NOMO-1 treated with dmso at 0.1 percent for 144 hours (cell line): ENCODE results near the gene TMCO4.
"Not testable (repeated sequence)": the region's sequence is repeated elsewhere in the genome, so short reads cannot be mapped to it uniquely, and the experiment has no call there.

Source experiments
- DNase-seq: peaks from one replicate; lab custom pipeline; 2025; ENCODE audit not compliant: unreplicated experiment; lab: John Stamatoyannopoulos, UW

Gene TMCO4

DNA sequence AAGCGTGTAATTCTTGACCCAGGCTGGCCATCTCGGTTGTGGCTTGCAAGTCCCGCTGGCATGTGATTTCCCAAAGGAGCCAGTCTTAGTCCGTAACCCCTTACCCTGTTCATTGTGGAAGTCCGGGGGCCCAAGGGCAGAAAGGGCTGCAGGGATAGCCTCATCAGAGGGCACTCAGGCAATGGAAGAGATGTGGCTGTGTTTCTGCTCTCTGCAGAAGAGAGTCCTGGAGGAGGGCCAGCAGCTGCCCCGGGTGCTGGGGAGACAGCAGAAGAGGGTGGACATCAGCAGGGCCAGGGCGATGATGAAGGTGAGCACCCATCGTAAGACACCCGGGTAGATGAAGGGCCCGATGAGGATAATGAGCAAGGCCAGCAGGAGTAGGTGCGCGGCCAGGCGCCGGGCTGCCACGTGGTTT is 14.5 kb upstream of the TMCO4 start:
- DNase-seq: no peak

DNA sequence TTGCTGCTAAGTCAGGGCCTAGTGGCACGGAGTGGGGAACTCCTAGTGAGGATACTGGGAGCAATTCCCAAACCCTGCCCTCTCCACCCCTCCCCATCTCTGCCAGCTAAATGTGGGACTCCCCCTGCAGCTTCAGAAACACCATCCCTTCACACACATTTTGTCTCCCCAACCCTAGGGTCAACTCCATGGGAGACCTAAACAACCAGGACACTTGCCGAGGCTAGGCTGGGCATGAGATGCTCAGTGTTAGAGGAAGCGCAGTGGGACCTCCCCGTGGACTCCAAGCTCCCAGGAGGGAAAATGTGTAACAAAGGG is 13.9 kb upstream of the TMCO4 start:
- DNase-seq: no peak

DNA sequence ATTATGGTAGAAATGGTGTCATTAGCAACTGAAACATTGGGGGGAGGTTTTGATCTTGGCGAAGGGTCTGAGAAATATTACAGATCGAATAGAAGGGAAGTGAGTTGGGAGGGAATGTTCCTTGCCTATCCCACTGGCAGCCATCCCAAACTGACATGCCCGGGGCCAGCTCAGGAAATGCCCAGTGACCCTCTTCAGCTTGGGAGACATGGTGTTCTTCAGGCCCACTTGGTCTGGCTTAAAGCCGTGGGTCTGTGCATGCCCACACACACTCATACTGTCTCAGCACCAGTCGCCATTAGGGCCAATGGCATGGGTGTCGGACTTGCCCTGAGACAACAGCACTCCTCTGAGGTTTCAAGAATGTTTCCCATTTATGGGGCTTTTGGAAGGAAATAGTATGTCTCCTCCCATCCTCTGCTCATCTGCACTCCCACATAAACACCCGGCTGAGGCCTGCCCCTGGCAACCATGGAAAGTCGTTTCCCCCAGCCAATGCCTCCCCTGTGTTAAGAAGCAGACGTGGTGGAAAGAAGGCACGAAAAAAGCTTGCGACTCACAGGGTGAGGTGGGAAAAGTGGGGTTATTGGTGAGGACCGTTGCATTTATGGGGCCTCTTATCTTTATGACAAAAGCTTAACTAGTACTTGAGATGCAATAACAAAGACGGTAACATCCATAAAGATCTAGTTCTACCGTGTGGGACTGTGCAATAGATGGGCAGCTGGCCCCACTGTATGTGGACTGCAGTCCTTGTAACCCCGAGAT is 13.3 kb upstream of the TMCO4 start:
- DNase-seq: no peak

DNA sequence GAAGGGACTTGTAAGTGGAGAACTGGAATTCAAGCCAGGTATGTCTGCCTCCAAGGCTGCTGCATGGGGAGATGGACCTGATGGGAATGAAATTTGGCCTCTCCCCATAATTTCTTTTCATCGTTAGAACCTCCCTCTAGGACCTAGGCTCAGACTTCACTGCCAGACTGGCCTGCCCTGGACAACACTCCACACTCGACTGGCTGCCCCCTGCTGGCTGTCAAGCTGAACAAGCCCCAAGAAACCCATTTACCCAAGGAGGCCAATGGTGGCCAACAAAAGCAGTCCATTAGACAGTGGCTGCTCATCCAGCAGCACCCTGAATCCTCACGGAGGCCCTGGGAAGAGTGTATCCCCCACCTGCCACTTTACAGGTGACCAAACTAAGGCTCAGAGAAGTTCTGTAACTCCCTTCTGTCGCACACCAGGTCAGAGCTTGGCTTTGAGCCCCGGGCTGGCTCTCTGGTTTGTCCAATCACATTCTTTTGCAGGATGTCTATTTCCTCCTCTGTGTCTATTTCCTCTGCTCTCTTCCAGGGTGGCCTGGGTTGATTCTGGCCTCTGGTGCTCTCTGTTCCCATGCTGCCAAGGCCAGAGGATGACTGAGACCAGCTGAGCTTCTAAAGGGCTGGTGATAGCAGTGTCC is 11.6 kb upstream of the TMCO4 start:
- peak; percentile 12 for DNase-seq

DNA sequence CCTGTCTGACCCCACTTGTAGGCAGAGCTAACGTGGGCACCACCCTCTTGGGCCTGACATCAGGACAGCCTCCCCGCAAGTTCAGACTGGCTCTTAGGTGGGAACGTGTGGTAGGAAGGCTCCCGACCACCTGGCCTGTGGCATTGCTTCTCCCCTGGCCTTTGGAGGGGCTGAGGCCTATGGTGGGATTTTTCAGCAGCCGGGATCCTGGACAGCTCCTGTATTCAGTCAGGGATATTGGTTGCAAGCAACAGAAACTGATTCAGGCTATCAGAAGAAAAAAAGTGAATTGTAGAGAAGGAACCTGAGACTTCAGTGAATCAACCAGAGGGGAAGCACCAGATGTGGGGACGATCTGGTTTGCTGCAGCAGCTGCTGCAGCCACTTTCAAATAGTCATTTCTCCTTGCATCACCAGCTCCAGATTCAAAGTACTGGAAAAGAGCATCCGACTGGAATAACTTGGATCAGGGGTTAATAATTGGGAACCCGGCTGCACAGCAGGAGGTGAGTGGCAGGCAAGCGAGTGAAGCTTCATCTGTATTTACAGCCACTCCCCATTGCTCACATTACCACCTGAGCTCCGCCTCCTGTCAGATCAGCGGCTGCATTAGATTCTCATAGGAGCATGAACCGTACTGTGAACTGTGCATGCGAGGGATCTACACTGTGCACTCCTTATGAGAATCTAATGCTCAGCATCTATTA is 9.5 kb upstream of the TMCO4 start:
- no peak for DNase-seq

DNA sequence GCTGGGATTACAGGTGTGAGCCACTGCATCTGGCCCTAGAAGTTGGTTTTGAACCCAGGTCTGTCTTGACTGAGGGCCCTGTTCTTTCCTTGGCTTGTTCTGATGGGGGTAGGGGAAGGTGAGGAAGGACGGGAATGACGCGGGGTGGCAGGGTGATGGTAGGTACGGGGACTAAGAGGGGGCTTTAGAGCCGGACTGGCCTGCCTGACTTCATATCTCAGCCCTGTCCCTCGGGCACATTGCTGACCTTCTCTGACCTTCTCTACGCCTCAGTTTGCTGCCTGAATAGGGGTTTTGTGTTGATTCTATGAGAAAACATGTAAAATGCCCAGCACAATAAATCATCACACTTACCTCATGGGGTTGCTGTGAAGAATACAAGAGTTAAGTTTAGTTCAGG is 8.6 kb upstream of the TMCO4 start:
- no peak for DNase-seq

DNA sequence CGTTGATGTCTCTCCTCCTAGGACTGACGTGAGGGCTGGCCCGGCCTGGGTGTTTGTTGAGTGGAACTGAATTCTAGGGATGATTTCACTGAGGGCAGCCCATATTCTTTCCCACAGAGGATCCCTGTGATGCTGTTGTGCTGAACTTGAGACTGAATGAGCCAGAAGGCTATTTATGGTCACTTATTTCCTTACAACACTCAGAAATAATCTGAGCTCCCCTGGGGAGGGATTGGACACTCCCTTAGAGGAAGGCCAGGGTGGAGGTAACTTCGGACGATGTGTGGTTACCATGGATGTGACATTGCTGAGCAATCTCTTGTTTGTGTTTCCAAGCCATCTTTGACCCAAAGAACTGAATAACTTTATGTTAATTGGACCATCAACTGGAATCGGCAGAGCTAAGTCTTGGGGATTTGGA is 5.1 kb upstream of the TMCO4 start:
- no peak for DNase-seq

DNA sequence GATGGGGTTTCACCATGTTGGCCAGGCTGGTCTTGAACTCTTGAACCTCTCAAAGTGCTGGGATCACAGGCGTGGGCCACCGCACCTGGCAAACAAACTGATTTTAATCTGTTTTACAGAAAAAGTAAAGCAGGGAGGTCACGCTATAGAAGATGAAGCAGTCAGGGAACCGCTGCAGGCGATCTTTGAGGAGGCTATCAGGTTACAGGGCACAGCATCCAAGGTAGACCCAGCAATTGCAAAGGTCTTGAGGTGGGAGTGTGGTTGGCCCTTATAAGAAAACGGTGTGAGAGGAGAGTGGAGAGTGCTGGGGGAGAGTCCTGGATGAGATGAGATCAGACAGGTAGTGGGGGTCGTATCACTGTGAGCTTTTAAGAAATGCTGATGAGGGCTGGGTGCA is 2.6 kb upstream of the TMCO4 start:
- no peak for DNase-seq

DNA sequence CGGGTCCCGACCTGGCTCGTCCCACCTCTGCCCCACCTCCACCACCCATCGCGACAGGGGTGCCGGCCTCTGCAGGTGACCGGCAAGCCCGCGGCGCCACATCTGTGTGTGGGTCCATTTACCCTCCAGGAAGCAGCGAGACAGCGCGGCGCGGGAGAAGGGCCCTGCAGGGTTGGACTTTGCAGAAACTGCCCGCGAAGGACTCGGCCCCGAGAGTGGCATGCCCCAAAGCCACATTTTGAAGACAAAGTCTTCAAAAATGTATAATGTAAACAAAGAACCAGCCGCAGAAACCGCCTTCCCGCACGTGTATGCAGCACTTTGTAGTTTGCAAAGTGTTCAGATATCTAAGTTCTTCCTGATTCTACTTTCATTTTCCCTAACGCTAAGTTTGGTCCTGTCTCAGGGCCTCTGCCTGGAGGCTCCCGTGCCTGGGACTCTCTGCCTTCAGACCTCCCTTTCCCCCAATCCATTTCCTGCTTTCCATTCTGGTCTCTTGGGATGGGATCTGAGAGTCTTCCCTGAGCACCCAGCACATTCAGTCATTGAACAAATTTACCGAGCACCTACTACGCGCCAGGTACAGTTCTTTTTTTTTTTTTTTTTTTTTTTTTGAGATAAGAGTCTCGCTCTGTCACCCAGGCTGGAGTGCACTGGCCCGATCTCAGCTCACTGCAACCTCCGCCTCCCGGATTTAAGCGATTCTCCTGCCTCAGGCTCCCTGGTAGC is 524 bp upstream of the TMCO4 start:
- peak; percentile 55 for DNase-seq

DNA sequence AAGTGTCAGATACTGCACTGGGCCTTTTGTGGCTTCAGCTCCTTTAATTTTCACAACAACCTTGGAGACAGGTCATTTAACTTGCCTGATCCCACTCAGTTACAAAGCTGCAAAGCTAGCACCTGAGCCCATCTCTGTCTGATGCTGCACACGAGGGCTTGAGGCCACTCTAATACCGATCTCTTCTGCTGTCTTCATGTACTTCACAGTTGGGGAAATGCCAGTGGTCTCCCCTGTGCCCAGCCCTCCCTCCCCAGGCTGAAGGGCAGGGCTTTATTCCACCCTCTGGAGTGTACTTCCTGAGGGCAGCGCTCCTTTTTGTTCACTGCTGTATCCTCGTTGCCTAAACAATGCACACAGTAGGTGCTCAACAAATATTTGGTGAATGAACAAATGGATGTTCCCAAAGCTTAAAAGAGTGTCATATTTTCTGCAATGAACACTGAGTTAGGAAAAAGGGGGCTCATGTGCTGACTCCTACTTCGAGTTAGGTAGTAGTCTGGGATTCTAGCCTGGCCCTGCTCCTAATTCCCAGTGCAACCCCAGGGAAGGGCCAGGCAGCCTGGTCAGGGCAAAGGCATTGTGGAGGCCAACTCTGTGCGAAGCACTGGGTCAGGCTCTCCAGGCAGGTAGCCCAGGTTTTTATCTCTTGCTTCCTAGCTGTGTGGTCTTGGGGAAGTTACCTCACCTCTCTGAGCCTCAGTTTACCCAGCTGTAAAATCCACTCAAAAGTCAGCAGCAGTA is 1.1 kb downstream of the TMCO4 start:
- no peak for DNase-seq

DNA sequence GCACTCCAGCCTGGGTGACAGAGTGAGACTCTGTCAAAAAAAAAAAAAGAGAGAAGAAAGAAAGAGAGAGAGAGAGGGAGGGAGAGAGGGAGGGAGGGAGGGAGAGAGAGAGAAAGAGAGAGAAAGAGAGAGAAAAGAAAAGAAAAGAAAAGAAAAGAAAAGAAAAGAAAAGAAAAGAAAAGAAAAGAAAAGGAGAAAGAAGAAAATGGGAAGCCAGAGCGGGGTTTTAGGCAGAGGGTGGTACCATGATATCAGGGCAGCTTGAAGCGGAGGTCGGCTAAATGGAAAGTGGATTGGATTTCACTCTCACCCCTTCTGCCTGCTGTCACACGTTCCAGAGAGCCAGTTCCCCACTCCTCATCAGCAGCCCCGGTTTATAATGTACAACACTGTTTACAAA is 1.9 kb downstream of the TMCO4 start:
- DNase-seq: no peak

DNA sequence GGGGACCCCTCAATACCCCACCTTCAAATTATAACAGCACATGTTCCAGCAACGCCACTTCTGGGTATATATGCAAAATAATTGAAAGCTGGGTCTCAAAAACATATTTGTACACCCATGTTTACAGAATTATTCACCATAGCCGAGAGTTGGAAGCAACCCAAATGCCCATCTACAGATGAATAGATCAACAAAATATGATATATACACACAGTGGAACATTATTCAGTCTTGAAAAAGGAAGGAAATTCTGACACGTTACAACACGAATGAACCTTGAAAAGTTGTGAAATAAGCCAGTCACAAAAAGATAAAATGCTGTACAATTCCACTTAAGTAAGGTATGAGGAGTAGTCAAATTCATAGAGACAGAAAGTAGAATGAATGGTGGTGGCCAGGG is 5.1 kb downstream of the TMCO4 start:
- DNase-seq: no peak

DNA sequence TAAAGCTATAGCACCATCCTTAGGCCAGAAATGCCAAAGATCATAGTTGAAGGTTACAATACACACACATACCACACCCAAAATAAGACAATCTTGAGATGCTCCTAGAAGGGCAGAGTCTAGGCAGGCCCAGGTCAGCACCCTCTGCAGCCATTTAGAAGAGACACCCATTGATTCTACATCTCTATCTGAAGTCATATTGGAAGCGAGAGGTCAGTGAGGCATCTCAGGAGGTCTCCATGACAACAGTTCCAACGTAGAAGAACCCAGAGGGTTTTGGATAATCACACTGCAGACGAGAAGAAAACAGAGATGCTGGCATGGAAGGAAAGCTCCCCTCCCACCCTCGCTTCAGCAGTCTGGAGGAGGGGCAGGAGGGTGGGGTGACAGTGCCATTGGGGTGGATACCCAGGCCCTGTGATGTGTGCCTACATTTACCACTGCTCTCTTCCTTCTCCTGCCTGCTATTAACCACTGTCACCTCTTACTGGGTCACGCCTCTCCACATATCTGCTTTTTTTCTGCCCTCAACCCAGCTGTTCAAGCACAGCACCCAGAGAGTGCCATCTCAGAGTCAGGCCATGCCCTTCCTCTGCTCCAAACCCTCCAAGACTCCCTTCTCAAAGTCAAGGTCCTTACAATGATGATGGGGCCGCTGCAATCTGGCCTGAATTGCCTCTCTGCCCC is 6.2 kb downstream of the TMCO4 start:
- DNase-seq: no peak

DNA sequence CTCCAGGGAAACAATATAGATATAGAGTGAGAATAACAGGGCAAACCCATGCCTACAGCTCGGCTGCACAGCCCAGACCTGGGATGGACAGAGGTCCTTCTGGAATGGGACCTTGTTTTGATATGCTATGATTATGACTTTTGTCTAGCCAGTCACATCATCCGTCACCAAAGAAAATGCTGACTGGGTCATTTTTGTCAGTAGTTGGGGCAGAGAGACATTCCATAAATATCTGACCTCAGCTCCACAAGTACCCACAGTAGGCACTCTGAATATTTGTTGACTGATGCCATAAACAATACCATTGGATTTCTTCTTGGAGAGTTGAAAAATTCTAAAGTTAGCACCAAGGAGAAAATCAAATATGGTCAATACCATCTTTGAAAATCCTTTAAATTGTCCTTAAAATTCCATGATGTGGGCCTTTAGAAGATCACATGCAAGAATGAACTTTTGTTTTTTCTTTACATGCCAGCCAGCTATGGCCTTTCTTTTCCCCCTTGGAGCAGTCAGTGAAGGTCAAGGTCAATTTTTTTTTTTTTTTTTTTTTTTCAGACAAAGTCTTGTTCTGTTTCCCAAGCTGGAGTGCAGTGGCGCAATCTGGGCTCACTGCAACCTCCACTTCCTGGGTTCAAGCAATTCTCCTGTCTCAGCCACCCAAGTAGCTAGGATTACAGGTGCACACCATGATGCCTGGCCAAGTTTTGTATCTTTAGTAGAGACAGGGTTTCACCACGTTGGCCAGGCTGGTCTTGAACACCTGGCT is 7.3 kb downstream of the TMCO4 start:
- no peak for DNase-seq

DNA sequence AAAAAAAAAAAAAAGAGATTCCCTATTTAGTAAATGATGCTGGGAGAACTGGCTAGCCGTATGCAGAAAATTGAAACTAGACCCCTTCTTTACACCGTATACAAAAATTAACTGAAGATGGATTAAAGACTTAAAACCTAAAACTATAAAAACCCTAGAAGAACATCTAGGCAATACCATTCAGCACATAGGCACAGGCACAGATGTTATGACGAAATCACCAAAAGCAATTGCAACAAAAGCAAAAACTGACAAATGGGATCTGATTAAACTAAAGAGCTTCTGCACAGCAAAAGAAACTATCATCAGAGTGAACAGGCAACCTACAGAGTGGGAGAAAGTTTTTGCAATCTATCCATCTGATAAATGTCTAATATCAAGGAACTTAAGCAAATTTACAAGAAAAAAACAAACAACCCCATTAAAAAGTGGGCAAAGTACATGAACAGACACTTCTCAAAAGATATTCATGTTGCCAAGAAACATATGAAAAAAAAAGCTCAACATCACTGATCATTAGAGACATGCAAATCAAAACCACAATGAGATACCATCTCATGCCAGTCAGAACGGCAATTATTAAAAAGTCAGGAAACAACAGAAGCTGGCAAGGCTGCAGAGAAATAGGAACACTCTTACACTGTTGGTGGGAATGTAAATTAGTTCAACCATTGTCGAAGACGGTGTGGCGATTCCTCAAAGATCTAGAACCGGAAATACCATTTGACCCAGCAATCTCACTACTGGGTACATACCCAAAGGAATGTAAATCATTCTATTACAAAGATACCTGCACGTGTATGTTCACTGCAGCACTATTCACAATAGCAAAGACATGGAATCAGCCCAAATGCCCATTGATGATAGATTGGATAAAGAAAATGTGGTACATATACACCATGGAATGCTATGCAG is 9.4 kb downstream of the TMCO4 start:
- not testable (repeated sequence) for DNase-seq

DNA sequence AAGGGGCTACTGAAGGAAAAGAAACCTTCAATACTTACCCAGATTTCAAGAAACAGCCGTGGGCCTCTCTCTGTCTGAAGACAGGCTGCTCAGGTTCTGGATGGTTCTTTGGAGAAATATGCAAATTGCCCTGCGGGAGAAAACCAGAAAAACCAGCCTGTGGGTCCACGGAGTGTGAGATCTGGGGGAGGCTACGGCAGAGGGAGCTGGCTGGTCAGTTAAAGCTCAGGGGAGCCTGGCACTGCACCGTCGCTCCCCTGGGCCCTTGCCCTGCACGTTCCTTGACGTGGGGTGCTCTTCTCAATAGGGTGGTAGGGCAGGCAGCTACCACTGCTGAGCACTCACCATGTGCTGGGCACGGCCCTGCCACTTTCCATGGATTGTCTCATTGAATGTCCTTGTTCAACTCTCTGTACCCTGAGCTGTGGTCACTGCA is 12.7 kb downstream of the TMCO4 start:
- DNase-seq: no peak

DNA sequence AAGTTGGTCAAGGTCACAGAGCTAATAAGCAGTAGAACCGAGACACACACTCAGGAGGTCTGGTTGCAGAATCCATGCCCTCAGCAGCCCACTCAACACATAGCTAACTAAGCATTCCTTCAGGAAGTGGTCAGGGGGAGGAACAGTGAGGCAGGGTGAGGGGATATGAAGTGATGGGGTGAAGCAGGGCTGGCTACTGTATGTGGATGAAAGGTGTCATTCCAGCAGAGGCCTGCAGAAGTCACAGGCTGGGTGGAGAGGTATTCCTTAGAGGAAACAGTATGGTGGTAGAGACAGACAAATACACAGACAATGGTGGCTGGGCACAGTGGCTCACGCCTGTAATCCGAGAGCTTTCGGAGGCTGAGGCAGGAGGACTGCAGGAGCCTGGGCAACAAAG is 14.1 kb downstream of the TMCO4 start:
- DNase-seq: no peak

DNA sequence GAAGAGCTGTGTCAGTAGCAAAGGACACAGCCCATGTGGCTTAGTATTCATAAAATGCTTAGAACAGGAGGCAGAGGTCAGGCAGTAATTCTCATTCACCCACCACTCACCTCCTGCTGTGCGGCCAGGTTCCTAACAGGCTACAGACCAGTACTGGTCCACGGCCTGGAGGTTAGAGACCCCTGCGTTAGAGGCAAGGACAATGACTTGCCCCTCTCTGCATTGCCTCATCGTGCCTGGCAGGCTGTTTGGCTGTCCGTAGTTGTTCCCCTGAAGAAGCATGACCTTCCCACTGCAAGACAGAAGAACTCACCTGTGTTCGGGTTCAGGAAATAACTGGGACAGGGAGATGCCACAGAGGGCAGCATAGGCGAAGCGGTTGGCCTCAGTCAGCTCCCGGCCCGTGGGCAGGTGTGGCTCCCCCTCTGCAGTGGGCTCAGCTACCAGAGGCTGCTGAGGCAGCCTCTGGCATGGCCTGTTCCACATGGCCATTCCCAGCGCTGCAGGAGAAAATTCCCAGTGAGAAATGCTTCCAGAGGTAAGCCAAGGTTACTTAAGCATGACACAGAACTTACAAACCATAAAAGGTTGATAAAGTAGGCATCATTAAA is 19.3 kb downstream of the TMCO4 start:
- DNase-seq: no peak
